Parathyroid adenoma (tissue), 2 donors: ENCODE data around the gene DENND6B.

Source experiments
- H2AFZ ChIP-seq: fragments of 300-600 bp; sonication (generic); one replicate; pipeline ENCODE4 v1.7.0; 2017; ENCODE audit warnings: antibody characterized with exemption, mild to moderate bottlenecking
- H3K27ac ChIP-seq: fragments of 300-600 bp; sonication (generic); one replicate; pipeline ENCODE4 v1.7.0; 2017
- H3K27me3 ChIP-seq: fragments of 300-600 bp; sonication (generic); one replicate; pipeline ENCODE4 v1.7.0; 2017; ENCODE audit warnings: low read length; ENCODE audit not compliant: control insufficient read depth, insufficient read depth
- H3K36me3 ChIP-seq: fragments of 300-600 bp; sonication (generic); one replicate; pipeline ENCODE4 v1.7.0; 2017; ENCODE audit warnings: low read length; ENCODE audit not compliant: control insufficient read depth, insufficient read depth
- H3K4me1 ChIP-seq: fragments of 300-600 bp; sonication (generic); one replicate; pipeline ENCODE4 v1.7.0; 2017; ENCODE audit warnings: control low read depth
- H3K4me2 ChIP-seq: fragments of 300-600 bp; sonication (generic); one replicate; pipeline ENCODE4 v1.7.0; 2017; ENCODE audit warnings: low read length
- H3K4me3 ChIP-seq: fragments of 300-600 bp; sonication (generic); one replicate; pipeline ENCODE4 v1.7.0; 2017; ENCODE audit warnings: low read depth, low read length
- H3K79me2 ChIP-seq: fragments of 300-600 bp; sonication (generic); one replicate; pipeline ENCODE4 v1.7.0; 2017; ENCODE audit warnings: control low read depth
- H3K9ac ChIP-seq: fragments of 300-600 bp; sonication (generic); one replicate; pipeline ENCODE4 v1.7.0; 2017; ENCODE audit warnings: mild to moderate bottlenecking
- H3K9me3 ChIP-seq: fragments of 300-600 bp; sonication (generic); one replicate; pipeline ENCODE4 v1.7.0; 2017; ENCODE audit warnings: low read length; ENCODE audit not compliant: control insufficient read depth
- CTCF ChIP-seq: fragments of 300-600 bp; sonication (generic); IDR thresholded peaks from one replicate; pipeline ENCODE4 v1.7.0; 2017; ENCODE audit warnings: antibody characterized with exemption, mild to moderate bottlenecking
- donor health status: primary hyperparathyroidism.

Gene DENND6B

GRCh38 chr22:50281957-50282356 lies 44.9 kb downstream of the DENND6B start:
- H3K9me3 ChIP-seq = no peaks in the 10 kb centered on the region
- peak overlapping the region; percentile 17 for H3K4me2 ChIP-seq
- H3K27me3 ChIP-seq = no peaks in the 10 kb centered on the region
- H3K4me1 ChIP-seq = peaks cover 5% of the 10 kb centered on the region
- H3K79me2 ChIP-seq = no peaks in the 10 kb centered on the region
- TF ChIP-seq CTCF = no peak
- no peak overlapping the region for H3K4me3 ChIP-seq
- no peak overlapping the region for H3K27ac ChIP-seq
- no peak overlapping the region for H3K9ac ChIP-seq
- H3K36me3 ChIP-seq = no peaks in the 10 kb centered on the region
- no peak overlapping the region for H2AFZ ChIP-seq

GRCh38 chr22:50281384-50281760 lies 45.4 kb downstream of the DENND6B start:
- H3K9me3 ChIP-seq = no peaks in the 10 kb centered on the region
- H3K4me3 ChIP-seq = no peak overlapping the region
- no peak overlapping the region for H3K4me2 ChIP-seq
- no peaks in the 10 kb centered on the region for H3K4me1 ChIP-seq
- H3K27ac ChIP-seq = no peak overlapping the region
- no peaks in the 10 kb centered on the region for H3K27me3 ChIP-seq
- H3K9ac ChIP-seq = no peak overlapping the region
- no peaks in the 10 kb centered on the region for H3K36me3 ChIP-seq
- no peaks in the 10 kb centered on the region for H3K79me2 ChIP-seq
- no peak overlapping the region for H2AFZ ChIP-seq
- TF ChIP-seq CTCF = no peak

- H3K79me2 ChIP-seq = no peaks in the 10 kb centered on the region
- H3K4me3 ChIP-seq = no peak overlapping the region
- H3K4me1 ChIP-seq = no peaks in the 10 kb centered on the region
- H3K9ac ChIP-seq = no peak overlapping the region
- no peak for TF ChIP-seq CTCF
- no peaks in the 10 kb centered on the region for H3K27me3 ChIP-seq
- H3K36me3 ChIP-seq = no peaks in the 10 kb centered on the region
- no peaks in the 10 kb centered on the region for H3K9me3 ChIP-seq
- no peak overlapping the region for H3K27ac ChIP-seq
- no peak overlapping the region for H2AFZ ChIP-seq
- H3K4me2 ChIP-seq = no peak overlapping the region
Measured at GRCh38 chr22:50280708-50281383, 46.0 kb downstream of the DENND6B start.

- no peak for TF ChIP-seq CTCF
- Histone ChIP-seq H3K27me3 (no peaks in the 10 kb centered on the region), H3K27ac (no peak overlapping the region), H3K4me3 (no peak overlapping the region), H3K9ac (no peak overlapping the region), H3K36me3 (no peaks in the 10 kb centered on the region), H3K79me2 (no peaks in the 10 kb centered on the region), H3K4me1 (no peaks in the 10 kb centered on the region), H3K9me3 (no peaks in the 10 kb centered on the region), H2AFZ (no peak overlapping the region), H3K4me2 (no peak overlapping the region)
Measured at GRCh38 chr22:50280022-50280707, 46.6 kb downstream of the DENND6B start.
